CD14-positive monocyte (primary cell): ENCODE measurements around the gene NKAIN4. TPM values are rescaled to one million over a fixed set of nuclear protein-coding genes. Genes with fewer than 3 reads are reported as not detected.

Experiments
- DNase-seq, 3 donors: peaks; one replicate each; pipeline ENCODE4 v3.0.0-alpha.2; 2011 to 2022
- H2AFZ ChIP-seq: 2 replicates; pipeline ENCODE4 v1.6.0; 2012; ENCODE audit warnings: mild to moderate bottlenecking, low read depth, low read length, inconsistent platforms; ENCODE audit not compliant: insufficient read depth, poor library complexity, severe bottlenecking
- H3K27ac ChIP-seq, 2 donors: 1 replicate in 1 of 2; 2 replicates in 1 of 2; pipeline ENCODE4 v1.5.1; 2012 to 2013; ENCODE audit warnings: low read length in 2 of 2, control low read depth in 1 of 2, inconsistent platforms in 1 of 2, low read depth in 1 of 2, mild to moderate bottlenecking in 1 of 2
- H3K27me3 ChIP-seq, 2 donors: one replicate each; pipeline versions ENCODE4 v1.6.0 to v1.6.1; 2011 to 2013; ENCODE audit warnings: low read length in 2 of 2; ENCODE audit not compliant: control insufficient read depth in 2 of 2, insufficient read depth in 2 of 2
- H3K36me3 ChIP-seq, 2 donors: replicated peaks in 1 of 2; 1 replicate in 1 of 2; 2 replicates in 1 of 2; pipeline versions ENCODE4 v1.5.1 to v1.6.1; 2012 to 2013; ENCODE audit warnings: low read length in 2 of 2, control low read depth in 1 of 2, inconsistent platforms in 1 of 2, mild to moderate bottlenecking in 1 of 2; ENCODE audit not compliant: insufficient read depth in 2 of 2, control insufficient read depth in 1 of 2
- H3K4me1 ChIP-seq, 2 donors: 1 replicate in 1 of 2; 2 replicates in 1 of 2; pipeline versions ENCODE4 v1.5.1 to v1.6.1; 2012 to 2013; ENCODE audit warnings: low read length in 2 of 2, control low read depth in 1 of 2, inconsistent platforms in 1 of 2, mild to moderate bottlenecking in 1 of 2, moderate library complexity in 1 of 2; ENCODE audit not compliant: insufficient read depth in 2 of 2, control insufficient read depth in 1 of 2
- H3K4me2 ChIP-seq: replicated peaks from 2 replicates; pipeline ENCODE3; 2012; ENCODE audit warnings: low read length, moderate library complexity, mild to moderate bottlenecking; ENCODE audit not compliant: poor library complexity, severe bottlenecking; ENCODE audit errors: extremely low read depth
- H3K4me3 ChIP-seq, 3 experiments: fragments of 200-600 bp in 1 of 3; sonication (generic) in 1 of 3; replicated peaks in 1 of 3; 1 replicate in 2 of 3; 2 replicates in 1 of 3; pipeline ENCODE4 v1.5.1; 2011 to 2013; ENCODE audit warnings: low read length in 3 of 3, mild to moderate bottlenecking in 3 of 3, control low read depth in 2 of 3, low read depth in 2 of 3, inconsistent platforms in 1 of 3, moderate library complexity in 1 of 3
- H3K79me2 ChIP-seq: 2 replicates; pipeline ENCODE4 v1.6.0; 2012; ENCODE audit warnings: mild to moderate bottlenecking, control low read depth, inconsistent platforms, low read length, moderate library complexity; ENCODE audit not compliant: insufficient read depth
- H3K9ac ChIP-seq: 2 replicates; pipeline ENCODE4 v1.6.0; 2017; ENCODE audit warnings: low read length, mild to moderate bottlenecking; ENCODE audit not compliant: insufficient read depth, poor library complexity, severe bottlenecking
- H3K9me3 ChIP-seq, 2 donors: replicated peaks in 1 of 2; 1 replicate in 1 of 2; 2 replicates in 1 of 2; pipeline versions ENCODE4 v1.5.1 to v1.6.1; 2012 to 2013; ENCODE audit warnings: low read length in 2 of 2, control low read depth in 1 of 2; ENCODE audit not compliant: control insufficient read depth in 1 of 2, insufficient read depth in 1 of 2
- H4K20me1 ChIP-seq: 2 replicates; pipeline ENCODE4 v1.6.0; 2012; ENCODE audit warnings: mild to moderate bottlenecking, low read length, control low read depth, moderate library complexity; ENCODE audit not compliant: insufficient read depth
- H3K27ac Mint-ChIP-seq, 7 donors: one replicate each; pipeline ENCODE4 v1.8.0; 2020; ENCODE audit warnings: mild to moderate bottlenecking in 7 of 7, mixed read lengths in 7 of 7, moderate library complexity in 6 of 7, inconsistent platforms in 2 of 7
- H3K27me3 Mint-ChIP-seq, 3 donors: one replicate each; pipeline ENCODE4 v1.8.0; 2021 to 2022; ENCODE audit warnings: low read depth in 3 of 3, mild to moderate bottlenecking in 3 of 3, mixed read lengths in 3 of 3, moderate library complexity in 3 of 3, inconsistent platforms in 1 of 3
- H3K36me3 Mint-ChIP-seq, 2 donors: one replicate each; pipeline ENCODE4 v1.8.0; 2020; ENCODE audit warnings: mixed read lengths in 2 of 2, inconsistent platforms in 1 of 2, mild to moderate bottlenecking in 1 of 2
- H3K4me1 Mint-ChIP-seq: one replicate; pipeline ENCODE4 v1.8.0; 2020; ENCODE audit warnings: mild to moderate bottlenecking, mixed read lengths
- H3K4me3 Mint-ChIP-seq, 2 donors: one replicate each; pipeline ENCODE4 v1.8.0; 2020; ENCODE audit warnings: mild to moderate bottlenecking in 2 of 2, mixed read lengths in 2 of 2, moderate library complexity in 1 of 2
- H3K9me3 Mint-ChIP-seq, 7 donors: one replicate each; pipeline ENCODE4 v1.8.0; 2020 to 2022; ENCODE audit warnings: mixed read lengths in 7 of 7, mild to moderate bottlenecking in 6 of 7, moderate library complexity in 6 of 7, inconsistent platforms in 2 of 7
- CTCF ChIP-seq: fragments of 200-600 bp; IDR thresholded peaks from one replicate; pipeline ENCODE4 v1.8.0; 2022; ENCODE audit warnings: antibody characterized with exemption, mild to moderate bottlenecking
- WGBS: methylation state at CpG from one replicate; pipeline ENCODE4 v1.1.5; 2013; ENCODE audit warnings: missing lambda C conversion rate; ENCODE audit not compliant: insufficient coverage; 5-methylcytosine and 5-hydroxymethylcytosine counted together
- intact Hi-C, 2 donors: fragments of 100-400 bp; cut with micrococcal nuclease; formaldehyde crosslinking; loops; one replicate each; pipeline versions ENCODE4 v1.15.0 to v1.15.1; 2023
- polyA plus RNA-seq, 3 donors: library from polyadenylated mRNA; depleted of rRNA in 1 of 3; unstranded in 2 of 3; stranded (reverse) in 1 of 3; fragments of 300-500 nt in 2 of 3; fragments of >200 nt in 1 of 3; fragmentation: Illumina TruSeq in 2 of 3; gene quantifications; 1 replicate in 2 of 3; 2 replicates in 1 of 3; pipeline ENCODE4 v1.2.3, GENCODE V29; 2012 to 2021

Gene NKAIN4
- polyA plus RNA-seq, 3 donors, result not detected

DNA sequence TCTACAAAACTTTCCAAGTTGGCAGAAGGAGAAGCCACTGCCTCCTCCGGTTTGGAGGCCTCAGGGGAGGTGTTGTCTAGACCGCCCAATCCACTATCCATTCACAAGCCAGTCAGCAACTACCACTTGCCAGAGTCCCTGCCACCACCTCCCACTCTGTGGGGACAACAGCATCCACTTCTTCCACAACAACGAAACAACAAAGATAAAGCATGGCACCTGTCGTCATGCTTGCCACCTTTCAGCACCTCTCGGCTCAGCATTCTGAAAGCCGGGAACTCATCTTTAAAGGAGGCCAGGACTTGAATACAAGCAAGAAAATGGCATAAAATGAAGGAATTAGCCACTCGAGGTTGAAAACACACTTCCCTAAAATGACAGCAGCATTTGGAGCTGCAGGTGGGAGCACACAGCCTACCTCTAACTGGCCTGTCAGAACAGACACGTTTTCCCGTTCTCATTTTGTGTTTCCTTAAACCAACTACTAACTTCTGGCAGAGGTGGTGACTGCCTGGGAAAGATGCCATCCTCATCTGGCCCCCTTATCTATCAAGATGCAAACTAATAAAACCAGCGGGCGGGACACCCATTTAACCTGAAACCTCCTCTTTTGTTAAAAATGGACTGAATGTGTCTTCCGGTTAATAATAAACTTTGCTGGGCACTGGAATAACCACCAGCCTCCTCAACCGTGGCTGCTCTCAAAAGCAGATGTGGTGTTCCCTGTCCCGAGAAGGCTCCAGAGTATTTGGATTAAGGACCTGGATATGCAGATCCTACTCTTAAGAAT, 60.1 kb downstream of the NKAIN4 start:
- TF ChIP-seq CTCF, result no peak
- H3K4me2 ChIP-seq, result no peak overlapping the region
- peaks cover 53% of the 10 kb centered on the region for H4K20me1 ChIP-seq
- peaks cover 41 to 49% of the 10 kb centered on the region in 2 donors for H3K36me3 Mint-ChIP-seq
- no peaks in the 10 kb centered on the region for H3K9me3 ChIP-seq
- intact Hi-C loops, result no loop called here
- no peak for DNase-seq
- WGBS, result 81% methylated on average over 9 of the region's 14 CpGs
- no peaks in the 10 kb centered on the region for H3K27me3 ChIP-seq
- peaks cover 0 to 2% (median 2%) of the 10 kb centered on the region in 3 donors for H3K27me3 Mint-ChIP-seq
- peaks cover 0 to 2% (median 0%) of the 10 kb centered on the region in 7 donors for H3K9me3 Mint-ChIP-seq
- no peak overlapping the region for H3K27ac Mint-ChIP-seq
- H3K9ac ChIP-seq, result no peak overlapping the region
- H3K4me1 ChIP-seq, result no peaks in the 10 kb centered on the region
- H3K4me3 Mint-ChIP-seq, result no peak overlapping the region
- H3K79me2 ChIP-seq, result peaks cover 26% of the 10 kb centered on the region
- no peaks in the 10 kb centered on the region for H3K4me1 Mint-ChIP-seq
- H3K36me3 ChIP-seq, result peaks cover 39 to 52% of the 10 kb centered on the region in 2 donors
- no peak overlapping the region for H3K27ac ChIP-seq
- H3K4me3 ChIP-seq, result no peak overlapping the region
- no peak overlapping the region for H2AFZ ChIP-seq

DNA sequence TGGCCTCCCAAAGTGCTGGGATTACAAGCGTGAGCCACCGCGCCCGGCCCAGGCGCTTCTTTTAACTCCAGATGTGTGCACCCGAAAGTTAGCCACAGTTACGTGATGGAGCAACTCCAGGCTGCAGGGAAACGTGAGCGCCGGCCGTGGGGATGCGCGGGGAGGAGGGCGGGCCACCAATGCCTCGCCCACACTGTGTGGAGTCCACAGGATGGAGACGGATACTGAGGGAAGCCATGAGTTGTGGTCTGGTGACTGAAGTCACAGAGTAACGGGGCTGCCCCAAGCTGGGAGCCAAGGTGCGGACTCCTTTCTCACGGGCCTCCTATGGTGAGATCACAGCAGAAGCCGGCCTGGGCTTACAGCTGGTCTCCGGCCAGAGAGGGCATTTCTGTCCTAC, 61.5 kb downstream of the NKAIN4 start:
- no peak overlapping the region for H3K4me3 ChIP-seq
- no peaks in the 10 kb centered on the region for H3K4me1 ChIP-seq
- H3K9me3 Mint-ChIP-seq, result peaks cover 0 to 2% (median 0%) of the 10 kb centered on the region in 7 donors
- H3K4me3 Mint-ChIP-seq, result no peak overlapping the region
- H3K27ac ChIP-seq, result no peak overlapping the region
- H3K79me2 ChIP-seq, result peaks cover 11% of the 10 kb centered on the region
- peaks cover 31 to 37% of the 10 kb centered on the region in 2 donors for H3K36me3 ChIP-seq
- H3K4me1 Mint-ChIP-seq, result no peaks in the 10 kb centered on the region
- peaks cover 0 to 2% (median 2%) of the 10 kb centered on the region in 3 donors for H3K27me3 Mint-ChIP-seq
- H3K4me2 ChIP-seq, result no peak overlapping the region
- WGBS, result 95% methylated on average over 17 of the region's 21 CpGs
- no peak overlapping the region for H2AFZ ChIP-seq
- H3K27me3 ChIP-seq, result no peaks in the 10 kb centered on the region
- no peak overlapping the region for H3K9ac ChIP-seq
- no peaks in the 10 kb centered on the region for H3K9me3 ChIP-seq
- intact Hi-C loops, result no loop called here
- H4K20me1 ChIP-seq, result peaks cover 38% of the 10 kb centered on the region
- TF ChIP-seq CTCF, result no peak
- H3K36me3 Mint-ChIP-seq, result peaks cover 31 to 34% of the 10 kb centered on the region in 2 donors
- no peak for DNase-seq
- no peak overlapping the region for H3K27ac Mint-ChIP-seq
